Activated CD4-positive, alpha-beta T cell treated with anti-CD3 and anti-CD28 coated beads, Interleukin-2, amount 10 ng/mL, durations not matched to agents 7 days and 5 days (primary cell): ENCODE measurements around the gene TMEM129. TPM values are rescaled to one million over a fixed set of nuclear protein-coding genes. Genes with fewer than 3 reads are reported as not detected.
"Not testable (repeated sequence)": the region's sequence is repeated elsewhere in the genome, so short reads cannot be mapped to it uniquely, and the experiment has no call there.

Experiments
- CTCF ChIA-PET: fragments of 350-600 bp; sonication (Branson Sonifier 250); formaldehyde crosslinking; loops from one replicate; lab custom pipeline; 2021; ENCODE audit warnings: antibody characterized with exemption; lab: Charles Lee
- POLR2A ChIA-PET: fragments of 350-600 bp; sonication (Branson Sonifier 250); formaldehyde crosslinking; loops from one replicate; lab custom pipeline; 2021; ENCODE audit warnings: antibody characterized with exemption; lab: Charles Lee
- DNase-seq: peaks from one replicate; pipeline ENCODE4 v3.0.0-alpha.2; 2020
- H3K27ac Mint-ChIP-seq: one replicate; pipeline ENCODE4 v1.8.0; 2021; ENCODE audit warnings: mild to moderate bottlenecking, moderate library complexity, mixed read lengths
- H3K27me3 Mint-ChIP-seq: one replicate; pipeline ENCODE4 v1.8.0; 2021; ENCODE audit warnings: mixed read lengths
- H3K36me3 Mint-ChIP-seq: one replicate; pipeline ENCODE4 v1.8.0; 2021; ENCODE audit warnings: low read depth, mixed read lengths
- H3K4me1 Mint-ChIP-seq: one replicate; pipeline ENCODE4 v1.8.0; 2021; ENCODE audit warnings: mixed read lengths
- H3K4me3 Mint-ChIP-seq: one replicate; pipeline ENCODE4 v1.8.0; 2021; ENCODE audit warnings: mild to moderate bottlenecking, moderate library complexity, mixed read lengths
- H3K9me3 Mint-ChIP-seq: one replicate; pipeline ENCODE4 v1.8.0; 2021; ENCODE audit warnings: mixed read lengths
- total RNA-seq, 2 experiments: library from RNA; stranded (reverse); gene quantifications; one replicate each; pipeline ENCODE4 v1.2.3, GENCODE V29; 2021

The TMEM129 gene
- total RNA-seq, 2 experiments from 2014 or later = 20.9 to 22.3 TPM

- Mint-ChIP-seq H3K4me3 (no peak overlapping the region), H3K27me3 (no peaks in the 10 kb centered on the region), H3K9me3 (no peaks in the 10 kb centered on the region), H3K27ac (no peak overlapping the region), H3K36me3 (no peaks in the 10 kb centered on the region), H3K4me1 (no peaks in the 10 kb centered on the region)
- ChIA-PET POLR2A (no interaction called here), CTCF (interaction anchor here (1.4 kb wide), 1 partner anchor 18 kb away, joined by 4 read pairs; no protein-coding TSS in a partner anchor)
- DNase-seq = no peak
Observed at GRCh38 chr4:1675136-1675801, 45.9 kb downstream of the TMEM129 start.

DNA sequence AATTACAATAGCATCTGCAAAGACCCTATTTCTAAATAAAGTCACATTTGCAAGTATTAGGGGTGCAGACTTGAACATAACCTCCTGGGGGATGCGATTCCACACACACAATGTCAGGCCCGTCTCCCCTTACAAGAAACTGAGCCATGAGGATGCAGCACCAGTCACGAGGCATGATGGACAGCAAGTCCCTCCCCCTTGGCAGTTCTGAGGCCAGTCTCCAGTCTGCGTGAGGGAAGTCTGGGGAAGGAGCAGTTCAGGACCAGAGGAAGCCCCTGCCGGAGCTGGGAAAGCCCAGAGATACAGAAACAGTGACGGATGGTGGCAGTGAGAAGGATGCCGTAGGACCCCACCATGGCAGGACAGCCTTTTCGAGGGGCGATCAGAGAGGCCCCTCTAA is 46.4 kb downstream of the TMEM129 start:
- no peak overlapping the region for H3K4me3 Mint-ChIP-seq

GRCh38 chr4:1673671-1674070 is 47.5 kb downstream of the TMEM129 start:
- H3K4me1 Mint-ChIP-seq = no peaks in the 10 kb centered on the region
- H3K27ac Mint-ChIP-seq = no peak overlapping the region
- no peaks in the 10 kb centered on the region for H3K27me3 Mint-ChIP-seq
- ChIA-PET POLR2A (no interaction called here), CTCF (interaction anchor here (1.2 kb wide), 1 partner anchor 14 kb away, joined by 3 read pairs; no protein-coding TSS in a partner anchor)
- H3K36me3 Mint-ChIP-seq = no peaks in the 10 kb centered on the region
- no peak for DNase-seq
- H3K4me3 Mint-ChIP-seq = no peak overlapping the region
- H3K9me3 Mint-ChIP-seq = no peaks in the 10 kb centered on the region

More for the DNA sequence above, 46.4 kb downstream of the TMEM129 start:
- no peak overlapping the region for H3K27ac Mint-ChIP-seq
- DNase-seq = no peak
- CTCF ChIA-PET = no interaction called here
- no peaks in the 10 kb centered on the region for H3K4me1 Mint-ChIP-seq
- no peaks in the 10 kb centered on the region for H3K27me3 Mint-ChIP-seq
- H3K9me3 Mint-ChIP-seq = no peaks in the 10 kb centered on the region
- no peaks in the 10 kb centered on the region for H3K36me3 Mint-ChIP-seq
- POLR2A ChIA-PET = no interaction called here

GRCh38 chr4:1671011-1671410 is 50.1 kb downstream of the TMEM129 start:
- DNase-seq, POLR2A ChIA-PET, H3K9me3 Mint-ChIP-seq, H3K36me3 Mint-ChIP-seq, H3K27ac Mint-ChIP-seq, H3K4me3 Mint-ChIP-seq, H3K27me3 Mint-ChIP-seq, H3K4me1 Mint-ChIP-seq: not testable (repeated sequence)
- CTCF ChIA-PET = interaction anchor here (0.6 kb wide), 1 partner anchor 876 kb away, joined by 3 read pairs; no protein-coding TSS in a partner anchor

GRCh38 chr4:1670279-1670678 is 50.8 kb downstream of the TMEM129 start:
- Mint-ChIP-seq H3K4me3 (no peak overlapping the region), H3K27ac (no peak overlapping the region), H3K27me3 (no peaks in the 10 kb centered on the region), H3K4me1 (no peaks in the 10 kb centered on the region), H3K9me3 (no peaks in the 10 kb centered on the region), H3K36me3 (no peaks in the 10 kb centered on the region)
- CTCF ChIA-PET = interaction anchor here (0.6 kb wide), 1 partner anchor 875 kb away, joined by 3 read pairs; no protein-coding TSS in a partner anchor
- DNase-seq = no peak
- POLR2A ChIA-PET = no interaction called here

GRCh38 chr4:1669850-1670249 is 51.3 kb downstream of the TMEM129 start:
- CTCF ChIA-PET = no interaction called here
- Mint-ChIP-seq H3K9me3 (no peaks in the 10 kb centered on the region), H3K4me3 (no peak overlapping the region), H3K27me3 (no peaks in the 10 kb centered on the region), H3K4me1 (no peaks in the 10 kb centered on the region), H3K36me3 (no peaks in the 10 kb centered on the region), H3K27ac (no peak overlapping the region)
- POLR2A ChIA-PET = no interaction called here
- no peak for DNase-seq

GRCh38 chr4:1669270-1669669 is 51.9 kb downstream of the TMEM129 start:
- H3K9me3 Mint-ChIP-seq = no peaks in the 10 kb centered on the region
- DNase-seq = no peak
- H3K27me3 Mint-ChIP-seq = no peaks in the 10 kb centered on the region
- H3K36me3 Mint-ChIP-seq = no peaks in the 10 kb centered on the region
- no peak overlapping the region for H3K27ac Mint-ChIP-seq
- ChIA-PET CTCF (no interaction called here), POLR2A (no interaction called here)
- no peaks in the 10 kb centered on the region for H3K4me1 Mint-ChIP-seq
- H3K4me3 Mint-ChIP-seq = no peak overlapping the region

DNA sequence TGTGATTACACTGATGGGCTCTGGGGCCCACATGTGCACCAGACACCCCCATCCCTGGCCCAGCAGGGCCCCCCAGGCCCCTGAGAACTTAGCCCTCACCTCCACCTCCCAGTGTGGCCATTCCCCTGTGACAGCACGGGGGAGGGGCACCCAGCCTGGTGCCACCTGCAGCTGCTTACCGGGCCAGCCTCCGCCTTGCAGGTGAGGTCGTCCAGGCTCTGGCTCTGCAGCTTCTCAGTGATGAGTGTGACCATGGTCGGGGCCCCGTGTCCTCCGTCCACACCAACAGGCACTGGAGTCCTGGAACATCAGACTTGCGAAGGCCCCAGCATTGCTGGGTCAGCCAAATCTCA is 52.7 kb downstream of the TMEM129 start:
- DNase-seq = no peak
- no peak overlapping the region for H3K27ac Mint-ChIP-seq
- H3K4me1 Mint-ChIP-seq = no peaks in the 10 kb centered on the region
- H3K9me3 Mint-ChIP-seq = no peaks in the 10 kb centered on the region
- H3K27me3 Mint-ChIP-seq = no peaks in the 10 kb centered on the region
- POLR2A ChIA-PET = no interaction called here
- H3K4me3 Mint-ChIP-seq = no peak overlapping the region
- H3K36me3 Mint-ChIP-seq = no peaks in the 10 kb centered on the region
- CTCF ChIA-PET = interaction anchor here (0.6 kb wide), 1 partner anchor 488 kb away, joined by 4 read pairs; no protein-coding TSS in a partner anchor

- no peak overlapping the region for H3K27ac Mint-ChIP-seq
- no peaks in the 10 kb centered on the region for H3K27me3 Mint-ChIP-seq
- no peaks in the 10 kb centered on the region for H3K36me3 Mint-ChIP-seq
- H3K9me3 Mint-ChIP-seq = no peaks in the 10 kb centered on the region
- no peak overlapping the region for H3K4me3 Mint-ChIP-seq
- no peaks in the 10 kb centered on the region for H3K4me1 Mint-ChIP-seq
- CTCF ChIA-PET = interaction anchor here (0.6 kb wide), 1 partner anchor 25 kb away, joined by 6 read pairs; no protein-coding TSS in a partner anchor
- DNase-seq = no peak
- POLR2A ChIA-PET = no interaction called here
Observed at GRCh38 chr4:1667273-1667672, 53.9 kb downstream of the TMEM129 start.

GRCh38 chr4:1666391-1666790 is 54.7 kb downstream of the TMEM129 start:
- Mint-ChIP-seq H3K4me1 (no peaks in the 10 kb centered on the region), H3K36me3 (no peaks in the 10 kb centered on the region), H3K9me3 (no peaks in the 10 kb centered on the region), H3K27ac (no peak overlapping the region), H3K27me3 (no peaks in the 10 kb centered on the region), H3K4me3 (no peak overlapping the region)
- DNase-seq = no peak
- ChIA-PET CTCF (no interaction called here), POLR2A (no interaction called here)

Other genes starting within 250 kb of the TMEM129 start
- gene FAM53A, start 37.0 kb downstream of the TMEM129 start, total RNA-seq = 1 to 10 TPM in 1 of 2 experiments, under 1 TPM in 1; 0.99 to 1.6 TPM
- 100 to 1,000 TPM; 116 to 137 TPM for gene SLBP, start 9.0 kb downstream of the TMEM129 start, total RNA-seq
- 100 to 1,000 TPM; 301 to 305 TPM for gene TACC3, start 198 bp upstream of the TMEM129 start, total RNA-seq
- under 1 TPM; 0.25 to 0.27 TPM for gene FGFR3, start 72.0 kb upstream of the TMEM129 start, total RNA-seq
- gene LETM1, start 134.8 kb upstream of the TMEM129 start, total RNA-seq = 10 to 100 TPM; 40.7 to 49.5 TPM
- gene NSD2, start 150.1 kb upstream of the TMEM129 start, total RNA-seq = 100 to 1,000 TPM; 248 to 271 TPM